Pancreas (tissue), 10 donors: ENCODE data around the gene PGF. TPM values are rescaled to one million over a fixed set of nuclear protein-coding genes. Genes with fewer than 3 reads are reported as not detected.
A peak's percentile ranks its signal among the peaks of the same experiment; 100 is the strongest.

Experiments used
- ATAC-seq, 4 donors: fragments of 200-7000 bp; cut with Tn5 transposase; one replicate each; pipeline versions ENCODE4 v1.8.0 to v1.9.1; 2020; ENCODE audit warnings: mild to moderate bottlenecking in 4 of 4, moderate library complexity in 4 of 4
- DNase-seq, 6 donors: peaks; one replicate each; pipeline ENCODE4 v3.0.0-alpha.2; 2020
- FAIRE-seq: peaks from 2 replicates; lab custom pipeline; 2012; peaks lifted over from hg19 to GRCh38; lab: Jason Lieb, UNC
- H3K27ac ChIP-seq, 4 donors: fragments of 200-600 bp; sonication (generic); 1 replicate in 3 of 4; 2 replicates in 1 of 4; pipeline versions ENCODE4 v1.5.0 to v1.8.0; 2020
- H3K27me3 ChIP-seq, 4 donors: fragments of 200-600 bp; one replicate each; pipeline ENCODE4 v1.8.0; 2021
- H3K36me3 ChIP-seq, 3 donors: fragments of 200-600 bp; sonication (generic) in 1 of 3; one replicate each; pipeline versions ENCODE4 v1.5.0 to v1.8.0; 2020 to 2021
- H3K4me1 ChIP-seq, 3 donors: fragments of 200-600 bp; one replicate each; pipeline ENCODE4 v1.8.0; 2021
- H3K4me3 ChIP-seq, 4 donors: fragments of 200-600 bp; sonication (generic) in 2 of 4; one replicate each; pipeline versions ENCODE4 v1.5.0 to v1.8.0; 2020 to 2021
- H3K9me3 ChIP-seq, 4 donors: fragments of 200-600 bp; one replicate each; pipeline ENCODE4 v1.8.0; 2021
- CTCF ChIP-seq, 4 donors: fragments of 200-600 bp; sonication (generic) in 3 of 4; IDR thresholded peaks; one replicate each; pipeline versions ENCODE4 v1.5.0 to v1.8.0; 2021; ENCODE audit warnings: antibody characterized with exemption in 4 of 4
- WGBS, 2 donors: extraction: QIAGEN DNeasy Blood & Tissue Kit; methylation state at CpG; one replicate each; pipeline ENCODE4 v1.1.7; 2013; 5-methylcytosine and 5-hydroxymethylcytosine counted together
- intact Hi-C, 3 donors: fragments of 100-400 bp; cut with DNase I; formaldehyde crosslinking; loops; one replicate each; pipeline versions ENCODE4 v1.11.1 to v1.14.2; 2022
- polyA plus RNA-seq, 2 donors: library from polyadenylated mRNA; stranded (reverse); fragments of 200-250 nt; gene quantifications; one replicate each; pipeline ENCODE4 v1.2.3, GENCODE V29; 2013
- total RNA-seq, 6 donors: library from RNA; stranded (reverse); fragmentation: NEBNext Ultra II Directional in 4 of 6; extraction: Animal tissue kit (Norgen Biotek cat#: 25700) in 4 of 6; gene quantifications; one replicate each; pipeline versions ENCODE4 v1.2.1 to v1.2.4, GENCODE V29; 2021 to 2023
- donor health status: healthy with polysubstance abuse.
- donor health status: DM: no; HTN: no; CAD: no; lungs with moderate emphysema.
- donor health status: DM: no; HTN: no; CAD: no.
- donor health status: control.
- donor health status: control.
- donor health status: Bipolar disorder and iron deficiency.
- donor health status: DM: yes; HTN: yes; CAD: no.
- donor health status: DM: no; HTN: no; CAD: no.
- donor health status: DM: no; HTN: no; CAD: no.
- donor health status: DM: yes; HTN: yes; CAD: no.

Gene PGF
- total and polyA plus RNA-seq, 8 donors, result 0.73 to 4.7 (median 1.6) TPM

DNA sequence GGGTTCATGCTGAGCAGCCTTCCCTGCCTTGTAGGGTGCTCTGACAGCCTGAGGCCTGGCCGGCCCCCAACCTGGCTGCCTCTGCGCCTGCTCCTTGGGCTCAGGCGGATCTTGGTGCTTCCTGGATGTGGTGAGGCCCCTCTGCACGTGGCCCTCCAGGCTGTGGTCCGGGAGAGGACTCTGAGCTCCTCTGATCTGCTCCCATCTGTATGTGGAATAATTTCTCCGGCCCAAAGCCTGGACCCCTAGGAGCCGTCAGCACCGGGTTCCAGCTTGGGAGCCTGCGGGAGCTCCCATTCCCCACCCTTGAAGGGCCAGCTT lies 26.0 kb upstream of the PGF start:
- 85 to 96% methylated on average over 9 of the region's 9 CpGs for WGBS, 2 donors
- no peak overlapping the region for H3K27ac ChIP-seq
- TF ChIP-seq CTCF (IDR thresholded peaks at IDR 0.05), result no peak

DNA sequence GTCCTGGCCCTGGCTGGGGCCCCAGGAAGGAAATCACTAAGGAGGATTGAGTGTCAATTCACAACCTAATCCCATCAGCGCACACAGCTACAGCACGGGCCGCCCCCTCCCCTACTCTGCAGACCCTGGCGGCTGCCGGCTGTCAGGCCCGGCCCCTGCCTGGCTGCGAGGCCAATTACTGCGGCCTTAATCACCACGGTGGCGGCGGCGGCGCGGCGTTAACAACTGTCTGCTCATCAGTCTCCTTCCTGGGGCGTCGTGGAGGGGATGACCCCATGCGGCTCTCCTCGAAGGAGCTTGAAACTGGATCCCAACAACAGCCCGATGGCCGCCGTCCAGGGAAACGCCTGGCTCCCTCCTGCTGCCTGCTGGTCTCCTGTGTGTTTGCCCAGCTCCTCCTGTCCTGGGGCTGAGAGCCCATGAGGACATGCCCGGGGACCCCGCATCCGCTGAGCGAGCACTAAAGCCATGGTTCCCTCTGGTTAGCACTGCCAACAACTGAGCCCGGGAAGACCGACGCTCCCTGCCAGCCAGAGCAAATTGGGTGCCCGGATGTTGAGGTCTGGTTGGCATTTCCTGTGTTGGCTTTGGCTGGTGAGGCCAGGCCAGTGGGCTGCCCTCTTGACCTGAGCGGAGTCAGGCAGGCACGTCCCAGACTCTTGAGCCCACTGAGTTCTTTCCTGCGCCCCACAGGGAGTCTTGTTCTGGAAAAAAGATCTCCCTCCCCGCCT lies 25.5 kb upstream of the PGF start:
- no peak for DNase-seq
- Histone ChIP-seq H3K27me3 (no peaks in the 10 kb centered on the region), H3K4me3 (no peak overlapping the region), H3K4me1 (no peaks in the 10 kb centered on the region), H3K9me3 (no peaks in the 10 kb centered on the region), H3K27ac (no peak overlapping the region), H3K36me3 (no peaks in the 10 kb centered on the region)
- FAIRE-seq, result no peak
- intact Hi-C loops, result no loop called here
- ATAC-seq, result no peak
- TF ChIP-seq CTCF (IDR thresholded peaks at IDR 0.05), result no peak
- WGBS, 2 donors, result 58 to 61% methylated on average over 35 of the region's 35 CpGs

More for the DNA sequence above, 26.0 kb upstream of the PGF start:
- intact Hi-C loops, result no loop called here
- no peaks in the 10 kb centered on the region for H3K9me3 ChIP-seq
- ATAC-seq (no peak), FAIRE-seq (no peak), DNase-seq (no peak)
- no peaks in the 10 kb centered on the region for H3K27me3 ChIP-seq
- no peaks in the 10 kb centered on the region for H3K36me3 ChIP-seq
- H3K4me3 ChIP-seq, result no peak overlapping the region
- no peaks in the 10 kb centered on the region for H3K4me1 ChIP-seq

DNA sequence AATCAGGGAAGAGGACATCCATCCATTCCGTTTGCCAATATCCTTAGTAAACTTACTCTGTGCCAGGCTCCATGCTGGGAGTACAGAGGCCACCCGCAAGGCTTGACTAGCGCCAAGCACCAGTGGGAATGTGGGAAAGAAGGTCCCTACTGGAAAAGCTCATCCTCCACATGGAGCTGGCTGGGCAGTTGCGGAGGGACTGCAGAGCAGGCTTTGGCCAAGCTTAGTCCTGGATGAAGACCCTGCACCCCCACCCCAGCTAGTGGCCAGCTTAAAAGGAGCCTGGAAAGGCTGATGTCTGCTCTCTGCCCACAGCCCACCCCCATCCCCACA lies 25.0 kb upstream of the PGF start:
- H3K27me3 ChIP-seq, result no peaks in the 10 kb centered on the region
- ATAC-seq (no peak), DNase-seq (no peak), FAIRE-seq (no peak)
- H3K9me3 ChIP-seq, result no peaks in the 10 kb centered on the region
- TF ChIP-seq CTCF (IDR thresholded peaks at IDR 0.05), result no peak
- H3K4me3 ChIP-seq, result no peak overlapping the region
- no peaks in the 10 kb centered on the region for H3K36me3 ChIP-seq
- intact Hi-C loops, result no loop called here
- H3K4me1 ChIP-seq, result no peaks in the 10 kb centered on the region
- no peak overlapping the region for H3K27ac ChIP-seq
- 84 to 89% methylated on average over 4 of the region's 4 CpGs for WGBS, 2 donors

DNA sequence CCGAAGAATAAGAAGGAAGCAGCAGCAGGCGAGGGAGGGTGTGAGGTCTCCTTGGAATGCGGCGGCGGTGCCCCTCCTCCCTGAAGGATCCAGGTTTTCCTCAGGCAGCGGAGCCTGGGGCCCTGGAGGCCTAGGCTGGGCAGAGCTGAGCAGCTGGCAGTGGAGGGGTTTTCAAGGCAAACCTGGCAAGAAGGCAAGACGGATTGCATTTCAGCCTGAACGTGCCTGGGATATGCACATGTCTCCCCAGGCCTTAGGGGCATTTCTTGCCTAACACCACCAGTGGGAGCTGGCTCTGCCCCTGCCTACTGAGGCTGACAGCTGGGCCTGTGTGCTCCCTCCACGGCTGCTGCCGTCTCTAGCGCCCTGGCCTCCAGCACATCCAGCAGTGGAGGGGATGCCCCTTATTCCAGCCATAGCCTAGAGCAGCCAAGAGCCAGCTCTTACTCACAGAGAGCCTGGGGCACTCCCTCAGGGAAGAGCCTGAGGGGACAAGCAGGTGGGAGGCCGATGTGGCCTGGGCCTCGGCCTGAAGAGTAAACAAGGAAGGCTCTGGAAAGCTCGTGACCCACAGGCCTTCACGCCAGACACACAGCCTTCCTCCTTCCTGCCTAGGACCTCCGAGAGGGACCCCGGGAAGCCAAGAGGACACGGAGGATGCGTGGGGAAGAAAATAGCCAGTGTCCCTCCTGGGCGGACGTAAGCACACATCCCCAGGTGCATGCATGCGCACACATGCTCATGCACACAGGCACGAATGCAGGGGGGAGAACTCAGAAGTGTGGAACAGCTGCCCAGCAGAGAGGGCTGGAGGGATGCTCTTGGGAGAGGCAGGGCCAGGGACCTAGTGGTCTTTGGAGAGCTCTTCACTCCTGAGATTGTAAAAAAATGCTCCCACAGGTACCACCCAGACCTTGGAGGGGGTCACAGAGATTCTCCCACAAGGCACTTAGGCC lies 24.3 kb upstream of the PGF start:
- DNase-seq, result peak in 1 of 6 donors; percentile 38
- 77% methylated on average over 23 of the region's 23 CpGs for WGBS, 2 donors
- FAIRE-seq, result no peak
- ATAC-seq, result peak in 2 of 4 donors; percentile 23 to 25
- Histone ChIP-seq H3K9me3 (no peaks in the 10 kb centered on the region), H3K27ac (no peak overlapping the region), H3K27me3 (no peaks in the 10 kb centered on the region), H3K36me3 (no peaks in the 10 kb centered on the region), H3K4me1 (no peaks in the 10 kb centered on the region), H3K4me3 (no peak overlapping the region)
- no peak for TF ChIP-seq CTCF (IDR thresholded peaks at IDR 0.05)
- intact Hi-C loops, result no loop called here

DNA sequence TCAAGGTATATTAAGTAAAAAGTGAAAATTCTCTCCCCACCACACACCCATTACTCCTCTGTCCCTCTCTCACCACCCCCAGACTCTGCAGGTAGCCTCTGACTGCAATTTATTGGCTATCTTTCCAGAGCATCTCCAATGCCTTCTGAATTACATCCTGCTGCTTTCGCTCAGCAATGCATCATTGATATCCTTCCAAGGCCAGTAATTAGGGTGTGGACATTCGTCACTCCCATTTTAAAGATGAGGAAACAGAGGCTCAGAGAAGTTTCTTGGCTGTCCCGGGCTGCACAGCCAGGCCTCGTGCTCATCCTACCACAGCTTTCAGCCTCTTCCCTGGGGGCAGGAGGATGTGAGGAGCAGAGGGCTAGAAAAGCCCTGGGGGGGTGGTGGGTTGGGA lies 23.6 kb upstream of the PGF start:
- no peak for DNase-seq
- WGBS, 2 donors, result 77% methylated on average over 4 of the region's 4 CpGs
- H3K4me3 ChIP-seq, result no peak overlapping the region
- H3K36me3 ChIP-seq, result no peaks in the 10 kb centered on the region
- H3K27me3 ChIP-seq, result no peaks in the 10 kb centered on the region
- intact Hi-C loops, result no loop called here
- H3K4me1 ChIP-seq, result no peaks in the 10 kb centered on the region
- H3K9me3 ChIP-seq, result no peaks in the 10 kb centered on the region
- no peak for ATAC-seq
- TF ChIP-seq CTCF (IDR thresholded peaks at IDR 0.05), result no peak
- H3K27ac ChIP-seq, result no peak overlapping the region
- FAIRE-seq, result no peak
